Progenitor cell of endocrine pancreas (in vitro differentiated cells): ENCODE data around the gene ADK. TPM values are rescaled to one million over a fixed set of nuclear protein-coding genes. Genes with fewer than 3 reads are reported as not detected.

ENCODE experiments used
- DNase-seq: peaks from one replicate; pipeline ENCODE4 v3.0.0; 2021; ENCODE audit warnings: low spot score; ENCODE audit not compliant: unreplicated experiment
- H3K27ac Mint-ChIP-seq: 2 replicates; pipeline ENCODE4 v1.8.0; 2021; ENCODE audit warnings: mild to moderate bottlenecking, moderate library complexity, mixed read lengths
- H3K27me3 Mint-ChIP-seq: 2 replicates; pipeline ENCODE4 v1.8.0; 2021; ENCODE audit warnings: mixed read lengths
- H3K36me3 Mint-ChIP-seq: 2 replicates; pipeline ENCODE4 v1.8.0; 2022; ENCODE audit warnings: mixed read lengths; ENCODE audit not compliant: insufficient read depth
- H3K4me1 Mint-ChIP-seq: 2 replicates; pipeline ENCODE4 v1.8.0; 2021; ENCODE audit warnings: low read depth, mixed read lengths
- H3K4me3 Mint-ChIP-seq: 2 replicates; pipeline ENCODE4 v1.8.0; 2021; ENCODE audit warnings: low read depth, mild to moderate bottlenecking, moderate library complexity, mixed read lengths
- H3K9me3 Mint-ChIP-seq: 2 replicates; pipeline ENCODE4 v1.8.0; 2021; ENCODE audit warnings: low read depth, mixed read lengths
- total RNA-seq: library from RNA; stranded (reverse); gene quantifications from 2 replicates; pipeline ENCODE4 v1.2.1, GENCODE V29; 2021
- TF ChIP-seq, protein P1 (sequence below): fragments of 200-600 bp; sonication (generic); IDR thresholded peaks from one replicate; pipeline ENCODE4 v1.5.0; 2021; ENCODE audit warnings: antibody characterized with exemption, mild to moderate bottlenecking; ENCODE audit not compliant: unreplicated experiment

ADK gene
- total RNA-seq, 1 donor from 2014 or later: 20.7 TPM

DNA sequence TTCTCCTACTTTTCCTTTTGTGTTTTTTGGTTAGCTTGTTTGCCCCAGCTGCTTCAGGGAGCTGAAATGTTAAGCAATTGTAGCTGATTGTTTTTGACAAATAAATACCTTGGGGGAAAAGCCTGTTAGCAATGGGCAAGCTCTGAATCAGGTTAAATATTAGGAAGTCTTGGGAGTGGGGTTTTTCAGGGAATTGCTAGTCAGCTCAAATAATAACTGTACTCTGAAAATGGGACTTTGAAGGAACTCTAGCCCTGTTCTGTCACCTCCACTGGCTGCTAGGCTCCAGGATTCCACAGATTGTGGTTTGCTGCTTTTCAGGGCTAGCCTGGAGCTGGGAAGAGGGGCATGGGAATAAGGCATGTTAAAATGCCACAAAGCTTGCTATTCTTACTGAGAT is 39.5 kb downstream of the ADK start:
- Mint-ChIP-seq H3K4me3 (no peak overlapping the region), H3K27me3 (no peaks in the 10 kb centered on the region), H3K4me1 (no peaks in the 10 kb centered on the region), H3K36me3 (no peaks in the 10 kb centered on the region), H3K9me3 (no peaks in the 10 kb centered on the region), H3K27ac (no peak overlapping the region)
- TF ChIP-seq, protein P1, sequence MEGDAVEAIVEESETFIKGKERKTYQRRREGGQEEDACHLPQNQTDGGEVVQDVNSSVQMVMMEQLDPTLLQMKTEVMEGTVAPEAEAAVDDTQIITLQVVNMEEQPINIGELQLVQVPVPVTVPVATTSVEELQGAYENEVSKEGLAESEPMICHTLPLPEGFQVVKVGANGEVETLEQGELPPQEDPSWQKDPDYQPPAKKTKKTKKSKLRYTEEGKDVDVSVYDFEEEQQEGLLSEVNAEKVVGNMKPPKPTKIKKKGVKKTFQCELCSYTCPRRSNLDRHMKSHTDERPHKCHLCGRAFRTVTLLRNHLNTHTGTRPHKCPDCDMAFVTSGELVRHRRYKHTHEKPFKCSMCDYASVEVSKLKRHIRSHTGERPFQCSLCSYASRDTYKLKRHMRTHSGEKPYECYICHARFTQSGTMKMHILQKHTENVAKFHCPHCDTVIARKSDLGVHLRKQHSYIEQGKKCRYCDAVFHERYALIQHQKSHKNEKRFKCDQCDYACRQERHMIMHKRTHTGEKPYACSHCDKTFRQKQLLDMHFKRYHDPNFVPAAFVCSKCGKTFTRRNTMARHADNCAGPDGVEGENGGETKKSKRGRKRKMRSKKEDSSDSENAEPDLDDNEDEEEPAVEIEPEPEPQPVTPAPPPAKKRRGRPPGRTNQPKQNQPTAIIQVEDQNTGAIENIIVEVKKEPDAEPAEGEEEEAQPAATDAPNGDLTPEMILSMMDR: no peak
- no peak for DNase-seq

DNA sequence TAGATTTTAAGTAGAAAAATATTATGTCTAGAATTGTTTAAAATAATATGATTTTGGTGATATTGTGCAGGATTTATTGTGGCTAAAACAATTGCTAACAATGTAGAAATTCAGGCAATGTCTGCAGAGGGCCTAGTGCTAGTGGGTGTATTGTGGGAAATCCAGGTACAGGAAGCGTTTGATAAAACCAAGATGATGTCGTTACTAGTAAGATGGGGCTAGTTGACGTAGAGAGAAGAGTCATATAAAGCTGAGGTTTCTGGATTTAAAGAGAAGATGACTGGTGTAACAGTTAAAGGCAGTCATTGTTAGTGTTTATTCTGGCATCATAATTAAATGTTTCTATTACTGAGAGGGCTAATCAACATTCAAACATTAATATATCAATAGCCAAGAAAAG is 43.5 kb downstream of the ADK start:
- H3K4me3 Mint-ChIP-seq: no peak overlapping the region
- no peaks in the 10 kb centered on the region for H3K27me3 Mint-ChIP-seq
- no peaks in the 10 kb centered on the region for H3K9me3 Mint-ChIP-seq
- no peaks in the 10 kb centered on the region for H3K4me1 Mint-ChIP-seq
- no peaks in the 10 kb centered on the region for H3K36me3 Mint-ChIP-seq
- TF ChIP-seq, protein P1: no peak
- no peak overlapping the region for H3K27ac Mint-ChIP-seq
- DNase-seq: no peak

DNA sequence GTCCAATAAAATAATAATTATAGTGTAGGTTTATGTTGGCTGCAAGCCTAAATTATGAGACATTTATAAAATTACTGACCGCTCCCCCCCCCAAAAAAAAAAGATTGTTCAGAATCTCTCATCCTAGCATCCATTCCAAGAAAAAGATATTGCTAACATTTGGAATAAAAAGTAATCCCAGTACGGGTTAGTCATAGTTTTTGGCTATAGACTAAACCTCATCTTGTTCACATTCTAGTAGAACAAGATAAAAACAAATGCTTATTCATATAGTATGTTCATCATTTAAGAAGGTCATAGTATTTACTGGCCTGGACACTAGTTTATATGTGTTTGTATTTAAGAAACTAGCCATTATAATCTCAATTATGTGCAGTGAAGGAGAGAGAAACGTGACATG is 44.0 kb downstream of the ADK start:
- TF ChIP-seq, protein P1: no peak
- Mint-ChIP-seq H3K27ac (no peak overlapping the region), H3K27me3 (no peaks in the 10 kb centered on the region), H3K4me3 (no peak overlapping the region), H3K36me3 (no peaks in the 10 kb centered on the region), H3K9me3 (no peaks in the 10 kb centered on the region), H3K4me1 (no peaks in the 10 kb centered on the region)
- DNase-seq: no peak

DNA sequence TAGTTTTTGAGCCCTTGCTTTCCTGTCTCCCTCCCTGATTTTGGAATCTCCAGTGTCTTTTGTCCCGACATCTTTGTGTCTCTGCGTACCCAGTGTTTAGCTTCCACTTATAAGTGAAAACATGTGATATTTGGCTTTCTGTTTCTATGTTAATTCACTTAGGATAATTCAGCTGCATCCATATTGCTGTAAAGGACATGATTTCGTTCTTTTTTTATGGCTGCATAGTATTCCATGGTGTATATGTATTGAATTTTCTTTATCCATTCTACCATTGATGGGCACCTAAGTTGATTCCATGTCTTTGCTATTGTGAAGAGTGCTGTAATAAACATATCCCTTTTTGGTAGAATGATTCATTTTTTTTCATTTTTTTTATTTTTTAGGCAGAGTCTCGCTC is 48.3 kb downstream of the ADK start:
- TF ChIP-seq, protein P1: no peak
- Mint-ChIP-seq H3K27ac (no peak overlapping the region), H3K27me3 (no peaks in the 10 kb centered on the region), H3K4me3 (no peak overlapping the region), H3K9me3 (no peaks in the 10 kb centered on the region), H3K4me1 (no peaks in the 10 kb centered on the region), H3K36me3 (peaks cover 3% of the 10 kb centered on the region)
- DNase-seq: no peak

DNA sequence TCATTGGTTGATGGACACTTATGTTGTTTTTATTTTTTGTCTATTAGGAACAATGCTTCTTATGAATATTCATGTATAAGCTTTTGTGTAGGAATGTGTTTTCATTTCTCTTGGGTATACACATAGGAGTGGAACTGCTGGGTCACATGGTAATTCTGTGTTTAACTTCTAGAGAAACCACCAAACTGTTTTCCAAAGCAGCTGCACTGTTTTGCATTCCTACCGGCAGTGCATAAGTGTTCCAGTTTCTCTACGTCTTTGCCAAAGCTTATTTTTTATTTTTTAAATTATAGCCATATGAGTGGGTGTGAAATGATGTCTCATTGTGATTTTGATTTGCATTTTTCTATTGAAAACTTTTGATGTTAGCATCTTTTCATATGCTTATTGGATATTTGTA is 51.3 kb downstream of the ADK start:
- DNase-seq: no peak
- TF ChIP-seq, protein P1: no peak
- H3K9me3 Mint-ChIP-seq: no peaks in the 10 kb centered on the region
- no peak overlapping the region for H3K27ac Mint-ChIP-seq
- no peaks in the 10 kb centered on the region for H3K27me3 Mint-ChIP-seq
- peaks cover 3% of the 10 kb centered on the region for H3K36me3 Mint-ChIP-seq
- H3K4me1 Mint-ChIP-seq: no peaks in the 10 kb centered on the region
- no peak overlapping the region for H3K4me3 Mint-ChIP-seq

DNA sequence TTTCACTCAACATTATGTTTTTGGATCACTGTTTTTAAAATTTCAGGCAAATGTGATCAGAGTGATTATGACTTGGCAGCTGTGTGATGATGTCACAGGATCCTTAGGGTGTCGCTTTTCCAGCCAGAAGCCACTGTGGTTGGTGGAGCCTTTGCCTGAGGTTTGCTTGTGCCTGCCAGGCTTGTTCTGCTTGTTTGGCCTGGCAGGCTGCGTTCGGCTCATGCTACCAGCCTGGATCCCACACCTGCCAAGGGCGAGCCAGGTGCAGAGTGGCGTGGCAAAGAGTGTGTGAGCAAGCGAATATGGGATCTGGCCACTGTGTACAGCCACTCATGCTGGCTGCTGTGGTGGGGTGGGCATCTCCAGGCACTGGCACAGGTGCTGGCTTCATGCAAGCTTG is 55.7 kb downstream of the ADK start:
- TF ChIP-seq, protein P1: no peak
- H3K4me3 Mint-ChIP-seq: no peak overlapping the region
- H3K27ac Mint-ChIP-seq: no peak overlapping the region
- H3K4me1 Mint-ChIP-seq: no peaks in the 10 kb centered on the region
- H3K27me3 Mint-ChIP-seq: no peaks in the 10 kb centered on the region
- H3K9me3 Mint-ChIP-seq: no peaks in the 10 kb centered on the region
- no peak for DNase-seq
- H3K36me3 Mint-ChIP-seq: peaks cover 2% of the 10 kb centered on the region
